ENCODE data around the gene DYNLT2.

Gene DYNLT2

GRCh38 chr6:169789944-169790927, 38.9 kb upstream of the DYNLT2 start:
- TF ChIP-seq, protein P1, sequence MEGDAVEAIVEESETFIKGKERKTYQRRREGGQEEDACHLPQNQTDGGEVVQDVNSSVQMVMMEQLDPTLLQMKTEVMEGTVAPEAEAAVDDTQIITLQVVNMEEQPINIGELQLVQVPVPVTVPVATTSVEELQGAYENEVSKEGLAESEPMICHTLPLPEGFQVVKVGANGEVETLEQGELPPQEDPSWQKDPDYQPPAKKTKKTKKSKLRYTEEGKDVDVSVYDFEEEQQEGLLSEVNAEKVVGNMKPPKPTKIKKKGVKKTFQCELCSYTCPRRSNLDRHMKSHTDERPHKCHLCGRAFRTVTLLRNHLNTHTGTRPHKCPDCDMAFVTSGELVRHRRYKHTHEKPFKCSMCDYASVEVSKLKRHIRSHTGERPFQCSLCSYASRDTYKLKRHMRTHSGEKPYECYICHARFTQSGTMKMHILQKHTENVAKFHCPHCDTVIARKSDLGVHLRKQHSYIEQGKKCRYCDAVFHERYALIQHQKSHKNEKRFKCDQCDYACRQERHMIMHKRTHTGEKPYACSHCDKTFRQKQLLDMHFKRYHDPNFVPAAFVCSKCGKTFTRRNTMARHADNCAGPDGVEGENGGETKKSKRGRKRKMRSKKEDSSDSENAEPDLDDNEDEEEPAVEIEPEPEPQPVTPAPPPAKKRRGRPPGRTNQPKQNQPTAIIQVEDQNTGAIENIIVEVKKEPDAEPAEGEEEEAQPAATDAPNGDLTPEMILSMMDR (IDR thresholded peaks at IDR 0.05; ENCODE audit: unreplicated experiment in 3 of 3): peak; percentile 98 to 100 (median 99)

DNA sequence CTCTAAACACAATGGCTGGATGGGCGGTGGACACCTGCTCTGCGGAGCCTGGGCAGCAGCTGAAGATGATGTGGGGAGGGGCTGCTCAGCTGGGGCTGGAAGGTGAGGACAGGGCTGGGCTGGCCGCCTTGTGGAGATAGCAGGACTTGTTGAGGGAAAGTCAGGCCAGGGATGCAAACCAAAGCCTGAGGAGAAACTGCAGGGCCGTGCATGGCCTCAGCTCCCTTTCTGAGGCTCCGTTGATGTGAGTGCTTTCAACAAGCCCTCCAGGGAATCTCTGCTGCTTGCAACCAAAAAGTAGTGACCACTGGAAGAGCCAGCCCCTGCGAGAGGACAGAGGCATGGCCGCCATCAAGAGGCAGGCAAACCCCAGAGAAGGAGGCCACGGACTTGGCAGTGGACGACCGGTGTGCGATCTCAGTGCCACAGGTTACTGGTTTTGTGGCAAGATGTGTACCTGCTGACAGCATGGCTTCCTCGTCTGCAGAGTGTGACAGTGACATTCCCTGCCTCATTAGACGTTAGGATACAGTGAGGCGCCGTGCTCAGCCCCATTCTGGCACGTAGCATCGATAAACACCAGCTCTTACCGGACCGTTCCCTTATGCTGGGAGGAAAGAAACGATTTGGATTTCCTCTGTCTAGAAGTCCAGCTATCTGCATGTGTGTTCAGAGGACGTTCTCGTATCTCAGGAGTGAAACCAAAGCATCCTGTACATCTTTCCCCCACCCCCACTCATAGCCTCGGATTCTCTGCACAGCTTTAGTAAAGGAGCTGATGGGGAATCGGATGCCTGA, 38.0 kb upstream of the DYNLT2 start:
- H3K4me1 Mint-ChIP-seq: peaks cover 24% of the 10 kb centered on the region
- peaks cover 4% of the 10 kb centered on the region for H3K36me3 Mint-ChIP-seq (ENCODE audit: low read depth)
- no peaks in the 10 kb centered on the region for H3K9me3 Mint-ChIP-seq
- H3K4me3 Mint-ChIP-seq: peak overlapping the region; percentile 86 to 92 (median 87)
- peak overlapping the region in 1 of 3 experiments; percentile 98 for H3K27ac Mint-ChIP-seq
- TF ChIP-seq, protein P1 (IDR thresholded peaks at IDR 0.05; ENCODE audit: unreplicated experiment in 3 of 3): no peak
- H3K27me3 Mint-ChIP-seq (ENCODE audit: low read depth): peaks cover 15% of the 10 kb centered on the region

More at GRCh38 chr6:169789944-169790927, 38.9 kb upstream of the DYNLT2 start:
- Mint-ChIP-seq H3K36me3 (ENCODE audit: low read depth) (no peaks in the 10 kb centered on the region), H3K9me3 (no peaks in the 10 kb centered on the region), H3K4me3 (peak overlapping the region; percentile 86 to 92 (median 87)), H3K4me1 (peaks cover 24% of the 10 kb centered on the region), H3K27ac (peak overlapping the region; percentile 90 to 98 (median 90)), H3K27me3 (ENCODE audit: low read depth) (peaks cover 21% of the 10 kb centered on the region)

DNA sequence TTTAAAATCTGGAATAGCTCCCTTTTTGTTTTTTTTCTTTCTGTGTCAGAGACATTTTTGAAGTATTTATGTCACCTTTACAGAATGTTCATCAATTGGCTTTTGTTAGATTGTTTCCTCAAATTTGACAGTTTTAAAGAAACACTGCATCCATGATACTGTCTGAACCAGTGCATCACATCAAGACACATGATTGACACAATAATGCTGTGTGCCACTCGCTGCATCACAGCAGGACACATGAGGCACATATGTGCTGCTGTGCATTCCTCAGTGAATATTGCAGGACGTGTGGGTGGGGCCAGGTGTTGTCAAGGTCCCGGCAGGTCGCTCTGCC, 37.4 kb upstream of the DYNLT2 start:
- no peak overlapping the region for H3K27ac Mint-ChIP-seq
- peaks cover 12% of the 10 kb centered on the region for H3K27me3 Mint-ChIP-seq (ENCODE audit: low read depth)
- TF ChIP-seq, protein P1 (IDR thresholded peaks at IDR 0.05; ENCODE audit: unreplicated experiment in 3 of 3): no peak
- H3K4me3 Mint-ChIP-seq: peak overlapping the region; percentile 86 to 92 (median 87)
- no peaks in the 10 kb centered on the region for H3K9me3 Mint-ChIP-seq
- H3K36me3 Mint-ChIP-seq (ENCODE audit: low read depth): peaks cover 9% of the 10 kb centered on the region
- peaks cover 24% of the 10 kb centered on the region for H3K4me1 Mint-ChIP-seq

GRCh38 chr6:169787797-169788196, 36.4 kb upstream of the DYNLT2 start:
- no peak overlapping the region for H3K27ac Mint-ChIP-seq
- H3K36me3 Mint-ChIP-seq (ENCODE audit: low read depth): peaks cover 19% of the 10 kb centered on the region
- H3K9me3 Mint-ChIP-seq: peaks cover 3% of the 10 kb centered on the region
- H3K4me3 Mint-ChIP-seq: no peak overlapping the region
- peaks cover 24% of the 10 kb centered on the region for H3K4me1 Mint-ChIP-seq
- TF ChIP-seq, protein P1 (IDR thresholded peaks at IDR 0.05; ENCODE audit: unreplicated experiment in 3 of 3): no peak
- peaks cover 12% of the 10 kb centered on the region for H3K27me3 Mint-ChIP-seq (ENCODE audit: low read depth)

DNA sequence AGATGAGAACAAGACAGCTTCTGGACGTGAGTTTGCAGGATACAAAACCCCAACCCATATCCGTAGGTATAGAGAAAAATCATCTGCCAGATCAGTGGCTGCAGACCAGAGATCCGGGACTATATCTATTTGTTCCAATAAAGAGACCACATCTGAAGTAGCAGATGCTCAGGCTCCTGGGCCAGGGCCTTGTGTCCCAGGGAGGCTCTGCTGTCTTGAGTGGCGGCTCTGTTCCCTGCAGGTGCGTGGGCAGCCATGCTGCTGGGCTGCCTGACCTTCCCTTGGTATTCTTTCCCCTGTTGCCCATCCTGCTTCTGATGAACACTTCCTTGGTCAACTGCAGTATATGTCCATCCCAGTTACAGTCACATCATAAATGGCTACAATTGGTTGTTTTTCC, 35.0 kb upstream of the DYNLT2 start:
- H3K36me3 Mint-ChIP-seq (ENCODE audit: low read depth): peaks cover 26% of the 10 kb centered on the region
- no peak overlapping the region for H3K4me3 Mint-ChIP-seq
- H3K27me3 Mint-ChIP-seq (ENCODE audit: low read depth): peaks cover 12% of the 10 kb centered on the region
- H3K9me3 Mint-ChIP-seq: peaks cover 3% of the 10 kb centered on the region
- TF ChIP-seq, protein P1 (IDR thresholded peaks at IDR 0.05; ENCODE audit: unreplicated experiment in 3 of 3): no peak
- H3K4me1 Mint-ChIP-seq: peaks cover 16% of the 10 kb centered on the region
- no peak overlapping the region for H3K27ac Mint-ChIP-seq

All from nephron (organoid).